Measurements from ENCODE around the gene EEA1.

DNA sequence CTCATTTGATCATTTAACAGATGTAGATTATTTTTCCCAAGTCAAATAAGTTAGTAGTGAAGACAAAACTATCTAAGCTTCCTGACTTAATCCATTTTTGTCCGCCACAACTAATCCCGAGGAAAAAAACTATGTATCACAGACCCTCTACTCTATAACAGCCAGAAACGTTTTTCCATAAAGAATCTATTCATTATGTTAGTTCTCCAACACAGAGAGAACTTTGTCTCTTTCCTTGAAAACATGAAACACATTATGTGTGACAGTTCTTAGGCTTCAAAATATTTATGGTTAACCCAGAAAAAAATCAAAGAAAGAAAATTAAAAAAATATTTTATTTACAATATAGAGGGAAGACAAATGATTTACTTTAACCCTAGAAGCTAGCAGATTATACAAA, 126.2 kb downstream of the EEA1 start:
- no peak for TF ChIP-seq CTCF (IDR thresholded peaks at IDR 0.05)
- TF ChIP-seq POLR2AphosphoS5 (IDR thresholded peaks at IDR 0.05): no peak
- TF ChIP-seq EP300 (IDR thresholded peaks at IDR 0.05): no peak
